ENCODE data around the gene BANK1. TPM values are rescaled to one million over a fixed set of nuclear protein-coding genes. Genes with fewer than 3 reads are reported as not detected.

The BANK1 gene
- total RNA-seq, 1 experiment from 2014 or later, result 3.3 TPM

DNA sequence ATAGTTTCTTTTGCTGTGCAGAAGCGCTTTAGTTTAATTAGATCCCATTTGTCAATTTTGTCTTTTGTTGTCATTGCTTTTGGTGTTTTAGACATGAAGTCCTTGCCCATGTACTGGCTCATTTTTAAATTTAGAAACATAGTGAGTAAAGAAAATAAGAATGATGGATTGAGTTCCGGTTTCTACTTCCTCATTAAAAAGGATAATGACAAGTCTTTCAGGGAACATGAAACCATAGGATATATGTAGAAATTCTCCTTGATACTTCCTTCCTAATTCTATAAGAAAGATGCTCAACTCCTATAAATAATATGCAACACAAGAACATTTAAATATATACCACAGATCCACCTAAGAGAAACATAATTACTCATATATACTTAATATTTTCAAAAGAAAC is 240.9 kb downstream of the BANK1 start:
- no peaks in the 10 kb centered on the region for H3K36me3 ChIP-seq (ENCODE audit: control insufficient read depth, insufficient read depth, low read length)
- H3K27ac ChIP-seq (ENCODE audit: low read length), result no peak overlapping the region
- ATAC-seq (no peak), DNase-seq (ENCODE audit: low read depth, low spot score) (no peak)
- BruUV-seq (replicated peaks), result no TSS peak
- TF ChIP-seq, protein P1, sequence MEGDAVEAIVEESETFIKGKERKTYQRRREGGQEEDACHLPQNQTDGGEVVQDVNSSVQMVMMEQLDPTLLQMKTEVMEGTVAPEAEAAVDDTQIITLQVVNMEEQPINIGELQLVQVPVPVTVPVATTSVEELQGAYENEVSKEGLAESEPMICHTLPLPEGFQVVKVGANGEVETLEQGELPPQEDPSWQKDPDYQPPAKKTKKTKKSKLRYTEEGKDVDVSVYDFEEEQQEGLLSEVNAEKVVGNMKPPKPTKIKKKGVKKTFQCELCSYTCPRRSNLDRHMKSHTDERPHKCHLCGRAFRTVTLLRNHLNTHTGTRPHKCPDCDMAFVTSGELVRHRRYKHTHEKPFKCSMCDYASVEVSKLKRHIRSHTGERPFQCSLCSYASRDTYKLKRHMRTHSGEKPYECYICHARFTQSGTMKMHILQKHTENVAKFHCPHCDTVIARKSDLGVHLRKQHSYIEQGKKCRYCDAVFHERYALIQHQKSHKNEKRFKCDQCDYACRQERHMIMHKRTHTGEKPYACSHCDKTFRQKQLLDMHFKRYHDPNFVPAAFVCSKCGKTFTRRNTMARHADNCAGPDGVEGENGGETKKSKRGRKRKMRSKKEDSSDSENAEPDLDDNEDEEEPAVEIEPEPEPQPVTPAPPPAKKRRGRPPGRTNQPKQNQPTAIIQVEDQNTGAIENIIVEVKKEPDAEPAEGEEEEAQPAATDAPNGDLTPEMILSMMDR (IDR thresholded peaks at IDR 0.05), result no peak
- TF ChIP-seq SIN3A (IDR thresholded peaks at IDR 0.05; ENCODE audit: borderline replicate concordance, insufficient read depth, low read depth, low read length) (no peak), TCF7L2 (IDR thresholded peaks at IDR 0.05; ENCODE audit: low read depth, low read length) (no peak), POLR2AphosphoS5 (IDR thresholded peaks at IDR 0.05; ENCODE audit: low read depth, low read length) (no peak)
- TF ChIP-seq, protein P2, sequence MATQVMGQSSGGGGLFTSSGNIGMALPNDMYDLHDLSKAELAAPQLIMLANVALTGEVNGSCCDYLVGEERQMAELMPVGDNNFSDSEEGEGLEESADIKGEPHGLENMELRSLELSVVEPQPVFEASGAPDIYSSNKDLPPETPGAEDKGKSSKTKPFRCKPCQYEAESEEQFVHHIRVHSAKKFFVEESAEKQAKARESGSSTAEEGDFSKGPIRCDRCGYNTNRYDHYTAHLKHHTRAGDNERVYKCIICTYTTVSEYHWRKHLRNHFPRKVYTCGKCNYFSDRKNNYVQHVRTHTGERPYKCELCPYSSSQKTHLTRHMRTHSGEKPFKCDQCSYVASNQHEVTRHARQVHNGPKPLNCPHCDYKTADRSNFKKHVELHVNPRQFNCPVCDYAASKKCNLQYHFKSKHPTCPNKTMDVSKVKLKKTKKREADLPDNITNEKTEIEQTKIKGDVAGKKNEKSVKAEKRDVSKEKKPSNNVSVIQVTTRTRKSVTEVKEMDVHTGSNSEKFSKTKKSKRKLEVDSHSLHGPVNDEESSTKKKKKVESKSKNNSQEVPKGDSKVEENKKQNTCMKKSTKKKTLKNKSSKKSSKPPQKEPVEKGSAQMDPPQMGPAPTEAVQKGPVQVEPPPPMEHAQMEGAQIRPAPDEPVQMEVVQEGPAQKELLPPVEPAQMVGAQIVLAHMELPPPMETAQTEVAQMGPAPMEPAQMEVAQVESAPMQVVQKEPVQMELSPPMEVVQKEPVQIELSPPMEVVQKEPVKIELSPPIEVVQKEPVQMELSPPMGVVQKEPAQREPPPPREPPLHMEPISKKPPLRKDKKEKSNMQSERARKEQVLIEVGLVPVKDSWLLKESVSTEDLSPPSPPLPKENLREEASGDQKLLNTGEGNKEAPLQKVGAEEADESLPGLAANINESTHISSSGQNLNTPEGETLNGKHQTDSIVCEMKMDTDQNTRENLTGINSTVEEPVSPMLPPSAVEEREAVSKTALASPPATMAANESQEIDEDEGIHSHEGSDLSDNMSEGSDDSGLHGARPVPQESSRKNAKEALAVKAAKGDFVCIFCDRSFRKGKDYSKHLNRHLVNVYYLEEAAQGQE (IDR thresholded peaks at IDR 0.05; ENCODE audit: insufficient read depth in 1 of 2, low read depth in 2 of 2, low read length in 1 of 2), result no peak
- H3K4me1 ChIP-seq (ENCODE audit: control insufficient read depth, insufficient read depth, low read length), result no peaks in the 10 kb centered on the region
- in situ Hi-C loops (cut with HindIII; ENCODE audit: low pct_unique_long_range_greater_than_20kb, low sequenced_read_pairs) (no loop called here), intact Hi-C loops (cut with micrococcal nuclease; ENCODE audit: unreplicated experiment) (no loop called here)
- no peaks in the 10 kb centered on the region for H3K9me3 ChIP-seq (ENCODE audit: control insufficient read depth, insufficient read depth, low read depth, low read length)
- no peaks in the 10 kb centered on the region for H3K27me3 ChIP-seq (ENCODE audit: control insufficient read depth, insufficient read depth, low read length)
- H3K4me3 ChIP-seq (ENCODE audit: low read depth in 2 of 2, low read length in 2 of 2), result no peak overlapping the region
- CTCF ChIA-PET, result no interaction called here
- POLR2A ChIA-PET, result no interaction called here

DNA sequence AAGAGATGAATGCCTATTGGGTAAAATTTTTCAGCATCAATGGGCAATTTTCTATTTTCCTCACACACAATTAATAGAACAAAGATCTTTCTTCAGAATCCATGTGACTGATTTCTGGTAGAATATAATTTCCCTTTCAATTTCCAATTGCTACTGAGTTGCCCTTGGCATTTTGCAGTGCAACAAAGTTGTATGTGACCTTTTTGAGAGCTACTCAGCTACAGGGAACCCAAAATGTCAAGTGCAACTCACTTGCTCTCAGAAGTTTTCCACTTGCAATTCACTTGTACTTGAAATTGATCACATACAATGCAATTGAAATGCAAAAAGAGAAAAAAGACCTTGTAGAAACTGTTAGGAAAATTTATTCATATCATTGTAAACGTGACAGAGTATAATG is 245.5 kb downstream of the BANK1 start:
- no peak for TF ChIP-seq SIN3A (IDR thresholded peaks at IDR 0.05; ENCODE audit: borderline replicate concordance, insufficient read depth, low read depth, low read length)
- TF ChIP-seq, protein P1 (IDR thresholded peaks at IDR 0.05), result no peak
- TF ChIP-seq, protein P2 (IDR thresholded peaks at IDR 0.05; ENCODE audit: insufficient read depth in 1 of 2, low read depth in 2 of 2, low read length in 1 of 2), result no peak
- no peak for TF ChIP-seq POLR2AphosphoS5 (IDR thresholded peaks at IDR 0.05; ENCODE audit: low read depth, low read length)
- TF ChIP-seq TCF7L2 (IDR thresholded peaks at IDR 0.05; ENCODE audit: low read depth, low read length), result no peak
- DNase-seq (ENCODE audit: low read depth, low spot score), result no peak
- no TSS peak for BruUV-seq (replicated peaks)
- in situ Hi-C loops (cut with HindIII; ENCODE audit: low pct_unique_long_range_greater_than_20kb, low sequenced_read_pairs) (no loop called here), intact Hi-C loops (cut with micrococcal nuclease; ENCODE audit: unreplicated experiment) (no loop called here)
- Histone ChIP-seq H3K9me3 (ENCODE audit: control insufficient read depth, insufficient read depth, low read depth, low read length) (no peaks in the 10 kb centered on the region), H3K36me3 (ENCODE audit: control insufficient read depth, insufficient read depth, low read length) (no peaks in the 10 kb centered on the region), H3K4me3 (ENCODE audit: low read depth in 2 of 2, low read length in 2 of 2) (no peak overlapping the region), H3K4me1 (ENCODE audit: control insufficient read depth, insufficient read depth, low read length) (no peaks in the 10 kb centered on the region), H3K27me3 (ENCODE audit: control insufficient read depth, insufficient read depth, low read length) (no peaks in the 10 kb centered on the region), H3K27ac (ENCODE audit: low read length) (no peak overlapping the region)
- ATAC-seq, result no peak
- ChIA-PET POLR2A (no interaction called here), CTCF (no interaction called here)

Data from Panc1 (cell line).